HG03558 (cell line): Measurements from ENCODE around the gene PSG4.
"Not testable (repeated sequence)": the region's sequence is repeated elsewhere in the genome, so short reads cannot be mapped to it uniquely, and the experiment has no call there.

Source experiments
- ATAC-seq: cut with Tn5 transposase; IDR thresholded peaks from one replicate; pipeline ENCODE4 v1.9.1; 2021; ENCODE audit warnings: moderate number of reproducible peaks; ENCODE audit not compliant: unreplicated experiment; ENCODE audit errors: extremely low read depth

PSG4 gene

GRCh38 chr19:43201337-43201801 lies 4.1 kb downstream of the PSG4 start:
- ATAC-seq: not testable (repeated sequence)

- ATAC-seq: not testable (repeated sequence)
Observed at GRCh38 chr19:43198686-43199419, 6.6 kb downstream of the PSG4 start.

- ATAC-seq: not testable (repeated sequence)
Observed at GRCh38 chr19:43197666-43198397, 7.6 kb downstream of the PSG4 start.

GRCh38 chr19:43194397-43194796 lies 11.0 kb downstream of the PSG4 start:
- not testable (repeated sequence) for ATAC-seq

- ATAC-seq: not testable (repeated sequence)
Observed at GRCh38 chr19:43192381-43193155, 12.9 kb downstream of the PSG4 start.

- ATAC-seq: not testable (repeated sequence)
Observed at GRCh38 chr19:43188092-43188491, 17.3 kb downstream of the PSG4 start.

GRCh38 chr19:43186311-43186935 lies 19.0 kb downstream of the PSG4 start, which contains the start of gene PSG5:
TSS of gene PSG5 (minus strand) at chr19:43186536. CDS start at chr19:43186405, 131 bp downstream.
- not testable (repeated sequence) for ATAC-seq

- ATAC-seq: not testable (repeated sequence)
Observed at GRCh38 chr19:43181869-43182771, 23.3 kb downstream of the PSG4 start.

GRCh38 chr19:43179569-43180147 lies 25.8 kb downstream of the PSG4 start:
- ATAC-seq: not testable (repeated sequence)

GRCh38 chr19:43178577-43178976 lies 26.9 kb downstream of the PSG4 start:
- ATAC-seq: not testable (repeated sequence)

- ATAC-seq: not testable (repeated sequence)
Observed at GRCh38 chr19:43165906-43166305, 39.5 kb downstream of the PSG4 start.

GRCh38 chr19:43163135-43163534 lies 42.3 kb downstream of the PSG4 start:
- not testable (repeated sequence) for ATAC-seq

GRCh38 chr19:43162261-43162660 lies 43.2 kb downstream of the PSG4 start:
- not testable (repeated sequence) for ATAC-seq

- no peak for ATAC-seq
Observed at GRCh38 chr19:43152214-43152613, 53.2 kb downstream of the PSG4 start.

- ATAC-seq: not testable (repeated sequence)
Observed at GRCh38 chr19:43149788-43150187, 55.6 kb downstream of the PSG4 start.

- no peak for ATAC-seq
Observed at GRCh38 chr19:43148233-43148632, 57.2 kb downstream of the PSG4 start.
